Embryonic facial prominence (tissue), 1 donor: ENCODE results near the gene SUMF2.
"Not testable (repeated sequence)": the region's sequence is repeated elsewhere in the genome, so short reads cannot be mapped to it uniquely, and the experiment has no call there.

Experiments used
- DNase-seq: peaks from one replicate; pipeline ENCODE4 v3.0.0-alpha.2; 2016; ENCODE audit errors: extremely low spot score

SUMF2 gene

GRCh38 chr7:56062382-56062781, 1.7 kb upstream of the SUMF2 start:
- no peak for DNase-seq

- no peak for DNase-seq
Measured at GRCh38 chr7:56063500-56063881, 595 bp upstream of the SUMF2 start.

- DNase-seq = not testable (repeated sequence)
Measured at GRCh38 chr7:56066376-56066775, 2.3 kb downstream of the SUMF2 start.

- DNase-seq = peak; percentile 43
Measured at GRCh38 chr7:56074371-56074791, 10.3 kb downstream of the SUMF2 start.

GRCh38 chr7:56077681-56078080, 13.6 kb downstream of the SUMF2 start:
- no peak for DNase-seq

GRCh38 chr7:56078196-56078595, 14.1 kb downstream of the SUMF2 start:
- no peak for DNase-seq

- no peak for DNase-seq
Measured at GRCh38 chr7:56079450-56080185, 15.5 kb downstream of the SUMF2 start.

GRCh38 chr7:56080726-56081435, 16.8 kb downstream of the SUMF2 start:
- DNase-seq = not testable (repeated sequence)

- DNase-seq = no peak
Measured at GRCh38 chr7:56081626-56082340, 17.7 kb downstream of the SUMF2 start.

GRCh38 chr7:56083150-56083785, 19.2 kb downstream of the SUMF2 start:
- DNase-seq = no peak

- DNase-seq = no peak
Measured at GRCh38 chr7:56086761-56087160, 22.7 kb downstream of the SUMF2 start.

- DNase-seq = no peak
Measured at GRCh38 chr7:56087445-56087844, 23.4 kb downstream of the SUMF2 start.

GRCh38 chr7:56091591-56091990, 27.5 kb downstream of the SUMF2 start:
- DNase-seq = no peak

- not testable (repeated sequence) for DNase-seq
Measured at GRCh38 chr7:56092388-56092787, 28.3 kb downstream of the SUMF2 start.

GRCh38 chr7:56092789-56093531, 28.9 kb downstream of the SUMF2 start, which contains the start of gene PHKG1:
Gene PHKG1, minus strand, starts transcription at chr7:56092952. Its CDS starts 4,011 bp downstream, at chr7:56088941.
- DNase-seq = no peak

GRCh38 chr7:56097700-56098099, 33.6 kb downstream of the SUMF2 start:
- DNase-seq = no peak

GRCh38 chr7:56098187-56099008, 34.3 kb downstream of the SUMF2 start:
- not testable (repeated sequence) for DNase-seq

- no peak for DNase-seq
Measured at GRCh38 chr7:56099653-56100052, 35.6 kb downstream of the SUMF2 start.

- not testable (repeated sequence) for DNase-seq
Measured at GRCh38 chr7:56104138-56104537, 40.1 kb downstream of the SUMF2 start.

GRCh38 chr7:56105508-56105907, 41.4 kb downstream of the SUMF2 start:
- no peak for DNase-seq
